SKM-1 (cell line): Measurements from ENCODE around the gene PPP1R12C.
"Not testable (repeated sequence)": the region's sequence is repeated elsewhere in the genome, so short reads cannot be mapped to it uniquely, and the experiment has no call there.

Experiments used
- DNase-seq: peaks from one replicate; lab custom pipeline; 2025; ENCODE audit not compliant: unreplicated experiment; lab: John Stamatoyannopoulos, UW

The PPP1R12C gene

DNA sequence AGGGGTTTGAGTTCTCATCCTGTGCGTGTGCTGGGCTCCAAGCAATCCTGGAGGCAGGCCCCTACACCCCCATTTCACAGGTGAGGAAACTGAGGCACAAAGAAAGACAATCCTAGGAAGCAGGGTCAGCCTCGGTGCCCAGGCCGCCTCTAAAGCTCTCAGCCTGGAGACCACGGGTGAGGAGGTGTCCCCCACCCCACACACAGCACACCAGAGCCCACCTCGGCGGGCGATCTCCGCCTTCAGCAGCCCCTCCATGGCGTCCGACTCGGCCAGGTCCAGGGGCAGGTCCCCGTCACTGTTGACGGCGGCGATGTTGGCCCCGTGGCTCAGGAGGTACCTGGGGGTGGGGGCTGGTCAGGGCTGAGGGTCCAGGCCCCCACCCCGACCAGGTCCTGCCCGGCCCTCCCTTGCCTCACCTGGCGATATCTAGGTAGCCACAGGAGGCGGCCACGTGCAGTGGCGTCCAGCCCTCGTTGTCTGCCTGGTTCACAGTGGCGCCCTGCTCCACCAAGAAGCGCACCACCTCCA, 5.1 kb downstream of the PPP1R12C start:
- DNase-seq = no peak

DNA sequence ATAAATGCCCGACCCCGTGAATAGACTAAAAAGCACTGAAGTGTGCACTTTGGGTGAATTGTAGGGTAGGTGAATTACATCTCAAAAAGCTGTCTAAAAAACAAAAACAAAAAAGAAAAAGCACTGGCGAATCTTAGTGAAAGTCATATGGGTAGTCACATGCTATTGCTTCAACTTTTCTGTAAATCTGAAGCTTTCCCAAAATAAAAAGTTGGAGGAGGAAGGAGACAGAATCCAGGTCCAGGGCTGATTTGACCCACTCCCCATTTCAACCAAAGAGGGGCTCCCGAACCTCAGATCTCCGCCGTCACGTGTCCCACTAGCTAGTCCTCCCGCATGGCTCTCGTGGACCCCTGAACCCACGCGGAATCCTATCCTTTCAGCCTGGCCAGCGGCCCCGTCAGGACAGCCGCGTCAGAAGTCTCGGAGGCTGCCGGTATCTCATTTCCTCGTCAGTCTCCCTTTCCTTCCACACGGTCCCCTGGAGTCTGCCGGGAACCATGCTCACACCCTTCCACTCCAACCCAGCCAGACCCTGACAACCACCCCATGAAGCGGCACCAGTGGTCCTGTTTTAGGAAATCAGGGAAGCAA, 6.1 kb downstream of the PPP1R12C start:
- no peak for DNase-seq

DNA sequence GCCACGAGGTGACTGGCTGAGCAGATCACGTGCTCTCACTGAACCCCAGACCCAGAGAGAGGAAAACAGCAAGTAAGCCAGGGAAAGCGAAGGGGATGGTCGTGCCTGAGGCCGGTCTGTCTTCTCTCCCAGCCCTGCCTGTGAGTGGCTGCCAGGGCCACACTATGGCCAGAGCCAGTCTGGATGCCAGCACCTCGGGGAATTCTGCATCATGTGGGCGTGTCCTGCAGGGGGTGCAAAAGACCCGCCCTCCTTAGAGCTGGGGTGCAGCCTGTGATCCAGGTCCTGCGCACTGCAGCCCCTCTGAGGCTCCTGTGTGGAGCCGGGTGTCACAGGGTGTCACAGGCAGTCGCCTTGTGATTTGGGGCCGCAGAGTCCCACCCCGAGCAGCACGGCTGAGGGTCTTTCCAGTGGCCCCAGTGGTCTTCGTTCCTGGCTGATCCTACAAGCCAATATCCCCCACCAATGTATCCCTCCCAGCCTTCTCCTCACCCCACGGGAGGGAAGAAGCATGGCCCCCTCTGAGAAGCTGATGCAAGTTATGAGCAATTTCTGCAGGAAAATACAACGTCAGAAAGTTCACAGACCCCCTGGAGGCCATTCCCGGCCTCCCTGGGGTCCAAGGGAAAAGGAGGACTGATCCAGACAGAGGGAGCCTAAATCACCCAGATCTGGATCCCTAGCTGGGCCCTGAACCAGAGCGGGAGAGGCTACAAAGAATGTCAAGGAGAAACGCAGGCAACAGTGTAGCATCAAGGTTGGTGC, 7.7 kb downstream of the PPP1R12C start:
- DNase-seq = no peak

DNA sequence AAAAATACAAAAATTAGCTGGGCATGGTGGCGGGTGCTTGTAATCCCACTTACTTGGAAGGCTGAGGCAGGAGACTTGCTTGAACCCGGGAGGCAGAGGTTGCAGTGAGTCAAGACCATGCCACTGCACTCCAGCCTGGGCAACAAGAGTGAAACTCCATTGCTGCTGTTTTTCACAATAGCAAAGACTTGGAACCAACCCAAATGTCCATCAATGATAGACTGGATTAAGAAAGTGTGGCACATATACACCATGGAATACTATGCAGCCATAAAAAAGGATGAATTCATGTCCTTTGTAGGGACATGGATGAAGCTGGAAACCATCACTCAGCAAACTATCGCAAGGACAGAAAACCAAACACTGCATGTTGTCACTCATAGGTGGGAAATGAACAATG, 10.2 kb downstream of the PPP1R12C start:
- DNase-seq = not testable (repeated sequence)

DNA sequence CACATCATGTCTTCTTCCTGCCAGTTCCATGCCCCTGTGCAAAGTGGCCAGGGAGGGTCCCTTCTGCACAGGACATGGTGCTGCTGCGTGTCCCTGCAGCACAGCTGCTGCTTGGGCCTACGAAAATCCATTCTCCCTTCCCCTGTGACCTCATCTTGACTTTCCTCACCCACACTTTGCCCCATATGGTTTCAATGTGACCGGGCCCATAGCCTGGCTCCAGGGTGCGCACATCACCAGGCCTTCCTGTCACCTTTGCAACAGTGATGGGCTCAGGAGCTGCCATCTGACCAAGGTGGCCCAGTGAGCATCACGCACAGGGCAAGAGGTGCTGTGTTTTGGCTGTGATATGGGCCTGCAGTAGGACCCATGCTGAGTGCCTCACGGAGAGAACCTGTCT, 10.8 kb downstream of the PPP1R12C start:
- DNase-seq = no peak

DNA sequence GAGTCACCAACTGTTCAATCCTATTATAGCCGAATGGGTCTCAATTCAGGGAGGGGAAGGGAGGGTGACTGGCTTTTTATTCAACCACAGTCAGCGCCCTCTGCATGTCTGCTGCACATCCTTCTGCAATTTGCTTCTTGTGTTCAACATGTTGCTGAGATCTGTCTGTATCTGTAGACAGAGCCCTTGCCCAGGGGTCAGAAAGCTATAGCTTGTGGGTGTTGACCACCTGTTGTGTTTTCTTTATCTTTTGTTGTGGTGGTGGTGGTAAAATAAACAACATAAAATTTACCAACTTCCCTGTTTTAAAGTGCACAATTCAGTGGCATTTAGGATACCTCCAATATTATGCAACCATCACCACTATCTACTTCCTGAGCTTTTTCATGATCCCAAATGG, 12.2 kb downstream of the PPP1R12C start:
- no peak for DNase-seq

DNA sequence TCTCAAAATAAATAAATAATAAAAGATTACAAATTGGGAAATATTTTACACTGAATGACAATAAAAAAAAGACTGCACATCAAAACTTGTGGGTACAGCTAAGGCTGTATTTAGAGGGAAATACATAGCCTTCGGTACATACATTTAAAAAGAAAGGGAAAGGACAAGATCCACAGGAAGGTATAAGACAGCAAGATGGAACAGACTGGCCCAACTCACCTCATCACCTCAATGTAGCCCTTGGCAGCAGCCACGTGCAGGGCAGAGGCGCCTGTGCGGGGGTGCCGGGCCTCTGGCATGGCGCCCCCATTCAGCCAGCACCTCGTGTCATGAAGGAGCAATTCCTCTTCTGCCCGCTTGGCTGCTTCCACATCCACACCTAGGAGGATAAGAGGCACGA, 14.2 kb downstream of the PPP1R12C start:
- DNase-seq = no peak

DNA sequence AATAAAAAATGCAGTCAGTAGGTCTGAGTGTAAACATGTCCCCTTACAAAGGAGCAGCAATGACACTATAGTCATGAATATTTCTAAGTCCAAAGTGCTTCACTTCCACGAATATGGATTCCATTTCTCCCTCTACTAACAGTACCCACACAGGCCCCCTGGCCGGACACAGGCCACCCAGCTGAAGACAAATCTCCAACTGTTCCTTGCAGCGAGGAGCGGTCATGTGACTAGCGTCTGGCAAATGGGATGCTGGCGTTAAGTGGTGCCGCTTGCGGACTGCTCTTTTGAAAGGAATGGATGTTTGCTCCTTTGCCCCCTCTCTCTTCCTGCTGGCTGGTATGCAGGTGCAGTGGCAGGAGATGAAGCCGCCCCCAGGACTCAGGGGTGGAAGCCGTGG, 16.2 kb downstream of the PPP1R12C start:
- no peak for DNase-seq

DNA sequence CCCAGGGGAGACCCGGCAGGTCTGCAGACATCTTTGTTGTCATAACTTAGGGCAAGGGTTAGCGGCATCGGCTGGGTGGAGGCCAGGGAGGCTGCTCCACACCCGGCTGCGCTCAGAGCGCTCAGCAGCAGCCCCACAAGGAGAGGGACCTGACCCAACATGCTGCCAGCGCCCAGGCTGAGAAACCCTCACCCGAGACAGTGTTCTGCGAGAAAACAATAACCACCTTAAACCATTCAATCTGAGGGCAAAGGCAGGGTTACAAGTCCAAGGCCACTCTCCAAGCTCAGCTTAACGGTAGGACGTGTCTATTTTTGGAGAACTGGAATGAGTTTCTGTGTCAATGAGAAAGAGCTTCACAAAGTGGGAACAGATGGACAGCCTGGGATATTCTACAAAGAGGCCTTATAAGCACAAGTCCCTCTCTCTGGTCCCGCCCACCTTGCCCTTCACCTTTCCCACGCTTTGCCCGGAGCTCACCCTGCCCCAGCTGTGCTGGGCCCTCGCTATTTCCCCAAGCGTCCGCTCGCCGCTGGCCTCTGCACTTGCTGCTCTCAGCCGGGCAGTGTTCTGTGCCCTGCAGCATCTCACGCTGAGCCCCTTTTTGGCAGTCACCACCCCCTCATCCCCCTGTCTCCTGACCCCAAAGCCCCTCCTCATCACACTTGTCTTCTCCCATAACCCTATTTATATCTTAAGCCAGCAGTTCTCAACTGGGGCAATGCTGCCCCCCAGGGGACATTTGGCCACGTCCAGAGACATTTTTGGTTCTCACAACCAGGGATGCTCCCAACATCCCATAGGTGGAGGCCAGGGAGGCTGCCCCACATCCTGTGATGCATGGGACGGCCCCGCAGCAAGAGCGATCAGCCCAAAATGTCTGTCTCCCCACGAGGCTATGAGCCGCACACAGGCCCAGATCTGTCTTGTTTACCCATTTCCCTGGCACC, 17.6 kb downstream of the PPP1R12C start:
- no peak for DNase-seq

DNA sequence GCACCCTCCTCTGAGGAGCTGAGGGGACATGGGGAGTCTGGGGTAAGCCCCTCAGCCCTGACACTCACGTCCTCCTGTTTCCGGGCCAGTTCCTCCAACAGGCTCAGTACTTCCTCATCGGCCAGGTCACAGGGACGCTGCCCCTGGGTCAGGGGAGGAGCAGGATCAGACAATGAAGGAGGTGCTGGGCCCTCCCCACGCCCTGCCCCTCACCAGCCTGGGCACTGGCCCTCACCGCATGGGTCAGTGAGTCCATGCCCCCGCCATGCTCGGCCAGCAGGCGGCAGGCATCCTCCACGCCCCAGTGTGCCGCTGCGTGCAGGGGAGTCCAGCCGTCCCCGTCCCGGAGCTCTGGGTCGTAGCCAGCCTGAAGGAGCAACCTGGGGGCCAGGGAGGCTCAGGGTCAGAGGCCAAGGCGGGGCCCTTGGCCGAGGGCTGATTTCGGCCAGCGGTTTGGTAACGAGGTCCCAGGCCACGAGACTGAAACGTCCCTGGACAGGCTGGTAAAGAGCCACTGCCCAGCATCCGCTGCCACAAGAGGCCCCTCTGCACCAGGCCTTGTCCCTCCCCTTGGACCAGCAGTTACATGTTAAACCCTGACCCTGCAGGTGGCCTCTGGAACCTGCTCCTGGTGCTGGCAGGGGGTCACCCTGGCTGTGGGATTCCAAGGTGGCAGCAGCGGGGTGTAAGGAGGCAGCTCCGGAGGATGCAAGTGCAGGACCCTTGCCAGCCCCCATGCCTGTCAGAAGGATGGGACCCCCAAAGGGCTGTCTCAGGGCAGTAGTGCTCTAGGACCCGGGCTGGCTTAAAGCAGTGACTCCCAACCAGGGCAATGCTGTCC, 18.5 kb downstream of the PPP1R12C start:
- no peak for DNase-seq

DNA sequence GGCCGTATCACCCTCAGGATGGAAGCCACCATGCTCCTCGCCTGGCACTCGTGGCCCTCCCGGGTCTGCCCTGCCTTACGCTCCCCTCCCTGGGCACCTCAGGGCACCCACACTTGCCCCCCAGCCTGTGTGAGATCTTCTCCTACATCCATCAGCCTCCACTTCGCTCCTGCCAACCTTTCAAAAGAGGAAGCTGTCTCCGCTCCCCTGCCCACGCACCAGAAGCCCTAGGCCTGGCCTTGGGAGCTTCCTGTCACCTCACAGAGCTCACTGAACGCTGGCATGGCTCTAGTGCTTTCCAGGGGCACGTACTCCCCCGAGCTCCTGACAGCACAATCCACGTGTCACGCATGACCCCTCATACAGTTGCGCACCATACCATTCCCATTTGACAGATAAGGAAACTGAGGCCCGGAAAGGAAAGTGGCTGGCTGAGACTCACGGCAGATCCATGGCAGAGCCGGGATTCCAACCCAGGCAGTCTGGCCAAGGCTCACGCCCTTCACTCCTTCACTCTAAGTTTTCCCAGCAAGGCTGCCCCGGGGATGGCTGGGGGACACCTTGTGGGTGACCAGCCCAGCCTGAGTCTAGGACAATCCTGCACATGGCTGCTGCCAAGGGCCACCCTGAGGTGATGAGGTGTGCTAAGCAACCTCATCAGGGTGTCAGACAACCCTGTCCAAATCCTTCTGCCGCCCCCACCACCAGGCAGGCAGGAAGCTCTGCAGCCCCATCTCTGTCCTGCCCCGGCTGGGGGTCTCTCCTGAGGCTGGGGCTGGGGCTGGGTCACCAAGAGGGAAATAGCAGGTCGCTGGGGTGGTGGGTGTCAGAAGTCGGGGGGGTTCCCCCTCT, 19.3 kb downstream of the PPP1R12C start:
- no peak for DNase-seq

DNA sequence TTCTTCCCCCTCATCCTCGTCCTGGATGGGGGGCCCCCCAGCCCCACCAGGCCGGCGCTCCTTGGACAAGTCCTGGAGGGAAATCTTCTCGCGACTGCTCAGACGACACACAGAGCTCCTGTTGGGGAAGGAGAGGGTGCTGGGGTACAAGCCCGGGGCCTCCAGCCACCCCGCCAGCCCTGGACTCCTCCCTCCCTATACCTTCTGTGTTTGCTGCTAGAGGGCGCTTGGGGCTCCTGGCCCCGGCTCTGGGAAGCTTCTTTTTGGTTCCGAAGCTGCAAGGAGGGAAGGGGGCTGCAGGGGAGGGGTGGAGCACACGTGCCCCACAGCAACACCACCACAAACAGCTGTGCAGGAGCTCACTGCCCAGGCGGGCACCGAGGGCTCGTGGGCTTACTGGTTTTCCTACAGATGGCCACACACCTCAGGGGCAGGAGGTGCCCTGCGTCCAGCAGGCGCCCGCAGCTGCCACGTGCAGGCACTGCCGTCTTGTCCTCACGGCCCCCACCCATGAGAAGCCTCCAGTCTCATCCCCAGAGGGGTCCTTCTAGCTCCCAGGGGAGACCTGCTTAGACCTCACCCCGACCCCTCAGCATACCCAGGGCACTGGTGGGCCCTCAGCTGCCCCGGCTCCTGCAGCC, 21.3 kb downstream of the PPP1R12C start:
- no peak for DNase-seq

DNA sequence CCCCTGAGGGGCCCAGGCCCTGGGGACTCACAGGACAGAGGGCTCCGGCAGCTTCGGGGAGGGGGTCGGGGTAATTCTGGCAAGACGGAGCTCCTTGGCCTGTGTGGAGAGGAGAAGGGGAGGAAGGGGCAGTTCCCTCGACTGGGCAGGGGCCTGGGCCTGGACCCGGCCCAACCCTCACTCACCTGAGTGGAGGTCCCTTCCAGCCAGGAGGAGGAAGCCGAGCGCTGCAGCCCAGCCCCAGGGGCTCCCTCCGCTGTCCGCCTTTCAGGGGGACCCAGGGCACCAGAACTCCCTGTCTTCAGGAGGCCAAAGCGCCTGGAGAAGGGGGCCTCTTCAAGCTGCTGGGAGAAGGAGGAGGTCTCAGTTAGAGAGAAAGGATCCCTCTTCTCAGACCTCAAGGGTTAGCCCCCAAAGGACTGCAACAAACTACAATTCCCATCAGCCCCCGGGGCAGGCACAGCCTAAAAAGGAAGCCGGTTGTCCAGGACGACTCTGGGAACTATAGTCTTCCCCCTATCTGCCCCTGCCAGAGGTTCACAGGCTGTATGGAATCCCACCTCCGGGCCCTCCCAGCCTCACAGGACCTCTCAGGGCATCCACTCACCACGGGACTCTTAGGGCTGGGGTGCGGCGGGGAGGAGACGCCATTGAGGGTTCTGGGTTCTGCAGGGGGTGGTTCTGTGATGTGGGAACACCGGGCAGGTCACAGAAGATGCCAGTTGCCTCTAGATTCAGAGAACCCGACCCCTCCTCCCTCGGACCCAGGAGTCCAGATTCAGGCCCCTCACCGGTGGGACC, 22.0 kb downstream of the PPP1R12C start:
- DNase-seq = no peak

DNA sequence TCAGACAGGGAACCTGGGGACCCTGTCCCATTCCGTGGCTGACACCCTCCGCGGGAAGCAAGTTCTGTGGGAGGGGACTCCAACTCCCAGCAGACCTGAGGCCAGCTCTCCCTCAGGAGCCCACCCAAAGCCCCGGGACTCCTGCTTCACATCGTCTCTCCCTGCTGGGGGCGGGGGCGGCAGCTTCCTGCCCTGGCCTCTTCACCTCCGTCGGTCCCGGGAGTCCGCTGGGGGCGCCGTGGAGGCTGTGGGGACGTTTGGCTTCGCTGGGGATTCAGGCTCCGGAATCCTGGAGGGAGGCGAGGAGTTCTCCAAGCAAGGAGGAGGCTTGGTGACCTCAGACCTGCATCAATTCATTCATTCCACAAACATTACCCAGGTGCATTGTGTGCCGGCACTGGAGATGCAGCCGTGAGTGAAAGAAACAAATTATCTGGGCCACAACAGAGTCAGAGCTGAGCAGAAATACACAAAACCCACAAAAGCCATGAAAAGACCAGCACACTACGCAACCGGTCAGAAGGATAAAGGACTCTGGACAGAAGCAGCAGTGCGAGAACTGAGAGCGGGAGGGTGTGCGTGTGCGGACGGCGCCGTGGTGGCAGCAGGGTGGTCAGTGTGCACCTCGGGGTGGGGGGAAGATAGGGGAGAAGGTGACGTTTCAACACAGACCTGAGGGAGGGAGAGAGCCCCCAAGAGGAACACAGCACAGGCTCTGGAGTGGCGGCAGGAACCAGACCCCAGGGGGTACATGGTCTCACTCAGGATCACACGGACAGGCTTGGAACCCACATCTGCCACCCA, 22.8 kb downstream of the PPP1R12C start:
- DNase-seq = no peak

DNA sequence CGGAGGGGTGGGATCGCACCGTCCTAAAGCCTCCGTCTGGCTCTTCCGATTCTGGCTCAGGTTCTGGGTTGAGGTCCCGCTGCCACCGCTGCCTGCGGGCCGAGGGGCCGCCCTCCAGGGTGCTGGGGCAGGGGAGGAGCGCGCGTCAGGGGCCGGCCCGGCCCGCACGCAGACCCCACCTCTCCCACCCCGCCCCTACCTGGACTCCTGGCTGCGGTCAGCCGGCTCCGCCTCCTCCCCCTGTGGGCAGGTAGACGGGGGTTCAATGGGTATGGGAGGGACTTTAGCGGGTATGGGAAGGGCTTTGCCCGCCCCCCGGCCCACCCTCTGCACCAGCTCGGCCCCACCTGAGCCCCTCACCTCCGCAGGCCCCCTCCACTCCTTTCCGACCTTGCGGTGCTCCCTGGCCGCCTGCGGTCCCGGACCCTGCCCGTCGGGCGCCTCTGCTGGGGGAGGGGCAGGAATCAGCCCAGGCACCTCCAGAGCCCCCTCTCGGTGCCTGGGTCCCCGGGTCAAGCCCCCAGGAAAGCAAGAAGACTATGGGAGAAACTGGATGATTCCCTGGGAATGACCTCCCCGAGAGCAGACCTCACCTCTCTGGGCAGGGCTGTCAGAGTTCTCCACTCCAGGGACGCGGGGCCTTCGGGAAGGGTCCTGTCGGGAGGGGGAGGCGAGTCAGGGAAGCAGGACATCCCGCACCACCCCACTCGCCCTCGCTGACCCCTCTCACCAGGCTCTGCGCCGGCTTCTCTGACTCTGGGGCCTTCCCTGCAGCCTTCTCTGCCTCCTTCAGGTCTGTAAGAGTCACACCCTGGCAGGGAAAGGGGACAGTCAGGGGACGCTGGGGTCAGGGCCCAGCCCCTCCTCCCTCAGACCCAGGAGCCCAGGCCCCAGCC, 24.8 kb downstream of the PPP1R12C start:
- DNase-seq = no peak

DNA sequence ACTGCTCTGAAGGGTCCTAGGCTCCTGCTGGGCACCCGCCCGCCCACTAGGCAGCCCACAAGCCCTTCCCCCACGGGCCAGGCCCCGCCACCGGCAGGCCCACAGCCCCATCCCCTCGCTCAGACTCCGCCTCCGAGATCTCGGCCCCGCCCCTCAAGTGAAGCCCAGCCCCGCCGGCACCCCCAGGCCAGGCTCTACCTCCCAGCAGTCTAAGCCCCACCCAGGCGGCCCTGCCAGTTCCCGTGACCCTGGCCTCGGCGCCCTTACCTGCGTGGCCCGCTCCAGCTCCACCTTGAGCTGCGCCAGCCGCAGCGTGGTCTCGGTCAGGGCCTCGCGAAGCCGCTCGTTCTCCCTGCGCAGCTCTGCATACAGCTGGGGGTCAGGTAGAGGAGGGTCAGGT, 25.5 kb downstream of the PPP1R12C start:
- no peak for DNase-seq
